CD4-positive, alpha-beta T cell (primary cell): ENCODE data around the gene NAV2. TPM values are rescaled to one million over a fixed set of nuclear protein-coding genes. Genes with fewer than 3 reads are reported as not detected.

ENCODE experiments used
- ATAC-seq: fragments of 200-7000 bp; cut with Tn5 transposase; one replicate; pipeline ENCODE4 v1.10.0; 2022; ENCODE audit warnings: mild to moderate bottlenecking; ENCODE audit not compliant: poor library complexity
- CTCF ChIA-PET: fragments of 350-600 bp; sonication (Branson Sonifier 250); formaldehyde crosslinking; loops from one replicate; lab custom pipeline; 2021; ENCODE audit warnings: antibody characterized with exemption, inconsistent platforms; lab: Charles Lee
- POLR2A ChIA-PET: fragments of 350-600 bp; sonication (Branson Sonifier 250); formaldehyde crosslinking; loops from one replicate; lab custom pipeline; 2021; ENCODE audit warnings: antibody characterized with exemption, inconsistent platforms; lab: Charles Lee
- DNase-seq, 14 experiments: peaks; one replicate each; pipeline ENCODE4 v3.0.0-alpha.2; 2013 to 2020; ENCODE audit warnings: mixed read lengths in 2 of 14
- H3K27ac ChIP-seq, 2 donors: one replicate each; pipeline versions ENCODE4 v1.5.1 to v1.7.0; 2013; ENCODE audit warnings: low read length in 2 of 2, low read depth in 1 of 2, mild to moderate bottlenecking in 1 of 2
- H3K27me3 ChIP-seq, 2 experiments: 1 replicate in 1 of 2; 2 replicates in 1 of 2; pipeline versions ENCODE4 v1.6.1 to v1.7.0; 2013; ENCODE audit warnings: low read length in 2 of 2, control low read depth in 1 of 2, mild to moderate bottlenecking in 1 of 2, moderate library complexity in 1 of 2; ENCODE audit not compliant: insufficient read depth in 2 of 2, control insufficient read depth in 1 of 2
- H3K36me3 ChIP-seq: one replicate; pipeline ENCODE4 v1.6.1; 2013; ENCODE audit warnings: low read length, control low read depth; ENCODE audit not compliant: insufficient read depth
- H3K4me1 ChIP-seq: one replicate; pipeline ENCODE4 v1.6.1; 2013; ENCODE audit warnings: low read length, control low read depth; ENCODE audit not compliant: insufficient read depth
- H3K4me3 ChIP-seq: one replicate; pipeline ENCODE4 v1.5.1; 2013; ENCODE audit warnings: mild to moderate bottlenecking, low read length, moderate library complexity
- H3K9me3 ChIP-seq, 2 experiments: 1 replicate in 1 of 2; 2 replicates in 1 of 2; pipeline versions ENCODE4 v1.6.1 to v1.7.0; 2013; ENCODE audit warnings: low read length in 2 of 2, mild to moderate bottlenecking in 2 of 2, control low read depth in 1 of 2, moderate library complexity in 1 of 2; ENCODE audit not compliant: control insufficient read depth in 1 of 2, insufficient read depth in 1 of 2
- H3K27ac Mint-ChIP-seq: one replicate; pipeline ENCODE4 v1.8.0; 2020; ENCODE audit warnings: mixed read lengths
- H3K27me3 Mint-ChIP-seq: one replicate; pipeline ENCODE4 v1.8.0; 2021; ENCODE audit warnings: mixed read lengths
- H3K36me3 Mint-ChIP-seq: one replicate; pipeline ENCODE4 v1.8.0; 2021; ENCODE audit warnings: low read depth, mixed read lengths
- H3K4me1 Mint-ChIP-seq: one replicate; pipeline ENCODE4 v1.8.0; 2021; ENCODE audit warnings: low read depth, mixed read lengths
- H3K4me3 Mint-ChIP-seq: one replicate; pipeline ENCODE4 v1.8.0; 2020; ENCODE audit warnings: mild to moderate bottlenecking, mixed read lengths
- H3K9me3 Mint-ChIP-seq: one replicate; pipeline ENCODE4 v1.8.0; 2020; ENCODE audit warnings: mixed read lengths
- intact Hi-C, 2 experiments: fragments of 100-400 bp; cut with DNase I in 1 of 2; cut with micrococcal nuclease in 1 of 2; formaldehyde crosslinking; loops; one replicate each; pipeline versions ENCODE4 v1.15.1 to v1.9.0; 2023 to 2025; cut with DNase I, micrococcal nuclease
- total RNA-seq, 174 experiments: library from RNA in 2 of 174; stranded (reverse) in 2 of 174; gene quantifications; one replicate each; pipeline ENCODE4 v1.2.3 and lab custom pipeline; 2021 to 2026
- TF ChIP-seq, protein P1 (sequence below): fragments of 200-600 bp; IDR thresholded peaks from one replicate; pipeline ENCODE4 v1.8.0; 2022; ENCODE audit warnings: antibody characterized with exemption, mild to moderate bottlenecking

Gene NAV2
- total RNA-seq, 2 experiments from 2014 or later, result 0.55 to 0.64 TPM

DNA sequence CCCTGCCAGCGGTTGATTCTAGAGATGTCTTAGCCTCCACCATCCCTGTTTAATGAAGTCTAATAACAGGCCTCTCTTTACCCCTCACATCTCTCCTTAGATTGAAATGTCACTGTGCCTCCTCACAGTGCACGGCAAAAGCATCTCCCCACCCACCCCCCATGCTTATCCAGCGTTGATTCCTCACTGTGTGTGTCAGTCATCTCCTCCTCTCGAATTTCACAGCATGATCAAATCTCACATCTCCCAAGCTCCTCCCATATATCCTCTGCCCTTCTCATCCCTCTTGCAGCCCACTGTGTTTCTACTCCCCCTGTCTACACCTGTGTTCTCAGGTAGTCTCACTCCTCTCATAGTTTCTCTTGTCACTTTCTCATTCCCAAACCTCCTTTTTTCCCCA lies 363.0 kb downstream of the NAV2 start:
- H3K27me3 ChIP-seq, result no peaks in the 10 kb centered on the region
- no peak overlapping the region for H3K4me3 ChIP-seq
- H3K27ac ChIP-seq, result no peak overlapping the region
- Mint-ChIP-seq H3K9me3 (peaks cover 6% of the 10 kb centered on the region), H3K4me3 (no peak overlapping the region), H3K36me3 (no peaks in the 10 kb centered on the region), H3K27ac (no peak overlapping the region), H3K4me1 (no peaks in the 10 kb centered on the region), H3K27me3 (peaks cover 18% of the 10 kb centered on the region)
- intact Hi-C loops, result no loop called here
- ChIA-PET CTCF (no interaction called here), POLR2A (no interaction called here)
- TF ChIP-seq, protein P1, sequence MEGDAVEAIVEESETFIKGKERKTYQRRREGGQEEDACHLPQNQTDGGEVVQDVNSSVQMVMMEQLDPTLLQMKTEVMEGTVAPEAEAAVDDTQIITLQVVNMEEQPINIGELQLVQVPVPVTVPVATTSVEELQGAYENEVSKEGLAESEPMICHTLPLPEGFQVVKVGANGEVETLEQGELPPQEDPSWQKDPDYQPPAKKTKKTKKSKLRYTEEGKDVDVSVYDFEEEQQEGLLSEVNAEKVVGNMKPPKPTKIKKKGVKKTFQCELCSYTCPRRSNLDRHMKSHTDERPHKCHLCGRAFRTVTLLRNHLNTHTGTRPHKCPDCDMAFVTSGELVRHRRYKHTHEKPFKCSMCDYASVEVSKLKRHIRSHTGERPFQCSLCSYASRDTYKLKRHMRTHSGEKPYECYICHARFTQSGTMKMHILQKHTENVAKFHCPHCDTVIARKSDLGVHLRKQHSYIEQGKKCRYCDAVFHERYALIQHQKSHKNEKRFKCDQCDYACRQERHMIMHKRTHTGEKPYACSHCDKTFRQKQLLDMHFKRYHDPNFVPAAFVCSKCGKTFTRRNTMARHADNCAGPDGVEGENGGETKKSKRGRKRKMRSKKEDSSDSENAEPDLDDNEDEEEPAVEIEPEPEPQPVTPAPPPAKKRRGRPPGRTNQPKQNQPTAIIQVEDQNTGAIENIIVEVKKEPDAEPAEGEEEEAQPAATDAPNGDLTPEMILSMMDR, result no peak
- no peak for DNase-seq
- no peak for ATAC-seq
- H3K9me3 ChIP-seq, result no peaks in the 10 kb centered on the region
- no peaks in the 10 kb centered on the region for H3K4me1 ChIP-seq
- H3K36me3 ChIP-seq, result no peaks in the 10 kb centered on the region

DNA sequence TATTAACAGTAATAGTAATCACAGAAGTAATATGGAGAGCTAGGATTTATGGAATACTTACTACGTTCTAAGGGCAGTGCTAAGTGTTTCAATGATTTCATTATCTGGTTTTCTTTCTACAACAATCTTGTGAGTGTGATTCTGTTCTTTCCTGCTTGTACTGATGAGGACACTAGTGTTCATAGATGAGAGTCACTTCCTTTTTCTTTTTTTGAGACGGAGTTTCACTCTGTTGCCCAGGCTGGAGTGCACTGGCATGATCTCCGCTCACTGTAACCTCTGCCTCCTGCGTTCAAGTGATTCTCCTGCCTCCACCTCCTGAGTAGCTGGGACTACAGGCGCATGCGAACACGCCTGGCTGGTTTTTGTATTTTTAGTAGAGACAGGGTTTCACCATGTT lies 366.2 kb downstream of the NAV2 start:
- H3K27me3 Mint-ChIP-seq, result peaks cover 18% of the 10 kb centered on the region
- TF ChIP-seq, protein P1, result no peak
- no peaks in the 10 kb centered on the region for H3K27me3 ChIP-seq
- no peak overlapping the region for H3K4me3 ChIP-seq
- H3K4me1 ChIP-seq, result no peaks in the 10 kb centered on the region
- DNase-seq (no peak), ATAC-seq (no peak)
- intact Hi-C loops, result no loop called here
- peaks cover 4% of the 10 kb centered on the region for H3K9me3 Mint-ChIP-seq
- no peaks in the 10 kb centered on the region for H3K36me3 ChIP-seq
- no peaks in the 10 kb centered on the region for H3K9me3 ChIP-seq
- no peak overlapping the region for H3K4me3 Mint-ChIP-seq
- H3K4me1 Mint-ChIP-seq, result no peaks in the 10 kb centered on the region
- H3K36me3 Mint-ChIP-seq, result no peaks in the 10 kb centered on the region
- no peak overlapping the region for H3K27ac Mint-ChIP-seq
- H3K27ac ChIP-seq, result no peak overlapping the region
- POLR2A ChIA-PET, result no interaction called here
- CTCF ChIA-PET, result no interaction called here

DNA sequence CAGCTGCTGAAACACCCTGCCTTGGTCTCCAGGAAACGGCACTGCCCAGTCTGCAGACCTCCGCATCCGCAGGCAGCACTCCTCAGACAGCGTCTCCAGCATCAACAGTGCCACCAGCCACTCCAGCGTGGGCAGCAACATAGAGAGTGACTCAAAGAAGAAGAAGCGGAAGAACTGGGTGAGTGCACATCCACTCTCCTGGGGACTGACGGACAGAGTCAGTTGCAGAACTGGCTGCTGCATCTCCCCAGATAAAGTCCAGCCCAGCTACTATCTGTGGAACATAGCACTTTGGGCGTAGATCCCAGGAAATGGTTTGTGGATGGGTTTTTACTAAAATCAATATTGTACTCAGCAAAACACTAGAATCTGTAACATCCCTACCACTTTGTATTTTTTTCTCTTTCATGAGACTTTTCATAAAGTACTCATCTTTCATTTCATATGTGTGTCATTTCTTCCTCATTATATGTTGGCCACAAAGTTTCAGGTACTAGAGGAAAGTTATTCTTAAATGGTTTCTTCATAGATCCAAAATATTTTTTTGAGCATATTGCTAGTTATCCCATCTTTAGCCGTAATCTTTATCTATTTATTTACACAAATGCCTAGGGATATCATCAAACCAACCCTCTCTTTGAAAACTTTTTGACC lies 367.5 kb downstream of the NAV2 start:
- H3K27me3 ChIP-seq, result no peaks in the 10 kb centered on the region
- POLR2A ChIA-PET, result no interaction called here
- H3K27ac Mint-ChIP-seq, result no peak overlapping the region
- peaks cover 18% of the 10 kb centered on the region for H3K27me3 Mint-ChIP-seq
- peaks cover 4% of the 10 kb centered on the region for H3K9me3 Mint-ChIP-seq
- H3K9me3 ChIP-seq, result no peaks in the 10 kb centered on the region
- H3K4me1 ChIP-seq, result no peaks in the 10 kb centered on the region
- no peak overlapping the region for H3K27ac ChIP-seq
- DNase-seq, result no peak
- CTCF ChIA-PET, result no interaction called here
- no peaks in the 10 kb centered on the region for H3K4me1 Mint-ChIP-seq
- ATAC-seq, result no peak
- H3K36me3 Mint-ChIP-seq, result no peaks in the 10 kb centered on the region
- H3K4me3 Mint-ChIP-seq, result no peak overlapping the region
- H3K4me3 ChIP-seq, result no peak overlapping the region
- TF ChIP-seq, protein P1, result no peak
- intact Hi-C loops, result no loop called here
- no peaks in the 10 kb centered on the region for H3K36me3 ChIP-seq
